IPS-NIHi7 (cell line): ENCODE data around the gene DLG2.

Experiments used
- DNase-seq: peaks from one replicate; pipeline ENCODE4 v3.0.0; 2012; ENCODE audit warnings: mixed read lengths; ENCODE audit errors: extremely low spot score

The DLG2 gene

GRCh38 chr11:84564180-84564866, 1062.8 kb downstream of the DLG2 start:
- DNase-seq = peak; percentile 31

DNA sequence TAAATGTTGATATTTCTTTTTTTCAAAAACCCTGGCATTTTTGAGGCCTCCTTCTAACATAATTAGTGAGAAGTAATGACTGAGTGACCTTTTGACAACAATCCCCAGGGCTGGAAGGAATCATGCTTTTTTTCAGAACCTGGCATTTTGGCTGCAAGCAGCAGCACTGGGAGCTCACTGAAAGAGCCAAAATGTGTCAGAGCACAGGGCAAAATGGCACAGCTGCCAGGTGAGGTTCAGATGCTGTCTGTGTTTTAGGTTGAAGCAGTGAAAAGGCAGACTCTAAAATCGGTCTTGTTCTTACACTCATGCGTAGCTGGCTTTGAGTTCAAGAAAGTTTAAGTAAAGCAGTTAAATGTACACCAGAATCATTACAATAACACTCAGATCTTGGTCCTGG, 1063.8 kb downstream of the DLG2 start:
- DNase-seq = no peak

GRCh38 chr11:84560206-84560605, 1066.9 kb downstream of the DLG2 start:
- no peak for DNase-seq

GRCh38 chr11:84558085-84558905, 1068.8 kb downstream of the DLG2 start:
- peak; percentile 52 for DNase-seq

DNA sequence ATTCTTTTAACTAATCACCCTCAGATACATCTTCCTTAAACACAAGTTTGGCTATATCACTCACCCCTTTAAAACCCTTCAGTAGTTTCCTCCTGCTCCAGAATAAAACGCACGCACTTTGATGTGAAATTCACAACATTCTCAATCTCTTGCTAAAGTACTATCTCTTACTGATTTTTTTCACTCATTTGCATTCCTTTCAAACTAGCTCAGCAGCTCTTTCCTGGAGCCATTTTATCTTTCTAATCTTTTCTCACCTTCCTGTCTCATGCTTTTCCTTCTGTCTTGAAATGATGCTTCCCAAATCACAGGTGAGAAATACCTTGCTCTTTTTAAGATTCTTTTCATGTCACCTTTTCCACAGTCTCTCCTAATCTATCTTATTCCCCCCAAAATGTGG, 1074.4 kb downstream of the DLG2 start:
- no peak for DNase-seq

GRCh38 chr11:84549217-84549616, 1077.9 kb downstream of the DLG2 start:
- no peak for DNase-seq

- DNase-seq = no peak
These were observed 1082.6 kb downstream of the DLG2 start for GRCh38 chr11:84544566-84544965.

- DNase-seq = peak; percentile 58
These were observed 1083.6 kb downstream of the DLG2 start for GRCh38 chr11:84543367-84544159.

- DNase-seq = no peak
These were observed 1085.3 kb downstream of the DLG2 start for GRCh38 chr11:84541731-84542340.

- DNase-seq = no peak
These were observed 1090.7 kb downstream of the DLG2 start for GRCh38 chr11:84536456-84536855.

DNA sequence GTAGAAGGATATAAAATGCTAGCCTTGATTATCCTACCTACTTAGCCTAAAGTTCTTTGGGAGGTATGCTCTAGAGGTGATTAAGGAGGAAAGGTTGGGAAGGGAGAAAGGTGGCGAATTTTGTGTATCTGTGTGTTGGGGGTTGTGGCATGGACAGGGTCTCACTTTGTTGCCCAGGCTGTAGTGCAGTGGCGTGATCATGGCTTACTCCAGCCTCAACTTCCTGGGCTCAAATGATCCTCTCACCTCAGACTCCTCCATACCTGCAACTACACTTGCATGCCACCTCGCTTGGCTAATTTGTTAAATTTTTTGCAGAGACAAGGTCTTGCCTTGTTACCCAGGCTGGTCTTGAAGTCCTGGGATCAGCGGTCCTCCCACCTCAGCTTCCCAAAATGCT, 1094.8 kb downstream of the DLG2 start:
- no peak for DNase-seq

DNA sequence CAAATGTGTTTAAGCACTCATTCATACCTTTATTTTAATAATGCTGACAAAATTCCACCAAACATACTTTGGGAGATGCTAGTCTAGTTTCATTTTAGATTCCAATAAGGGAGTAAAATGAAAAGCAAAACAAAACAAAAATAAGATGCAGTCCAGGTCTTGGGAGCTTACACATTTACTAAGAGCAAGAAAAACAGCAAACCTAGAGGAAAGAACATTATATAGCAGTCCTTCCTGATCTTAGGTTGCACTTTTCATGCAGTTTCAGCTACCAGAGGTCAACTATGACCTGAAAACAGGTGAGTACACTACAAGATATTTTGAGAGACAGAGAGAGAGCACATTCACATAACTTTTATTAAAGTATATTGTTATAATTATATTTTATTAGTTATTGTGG, 1100.9 kb downstream of the DLG2 start:
- no peak for DNase-seq

DNA sequence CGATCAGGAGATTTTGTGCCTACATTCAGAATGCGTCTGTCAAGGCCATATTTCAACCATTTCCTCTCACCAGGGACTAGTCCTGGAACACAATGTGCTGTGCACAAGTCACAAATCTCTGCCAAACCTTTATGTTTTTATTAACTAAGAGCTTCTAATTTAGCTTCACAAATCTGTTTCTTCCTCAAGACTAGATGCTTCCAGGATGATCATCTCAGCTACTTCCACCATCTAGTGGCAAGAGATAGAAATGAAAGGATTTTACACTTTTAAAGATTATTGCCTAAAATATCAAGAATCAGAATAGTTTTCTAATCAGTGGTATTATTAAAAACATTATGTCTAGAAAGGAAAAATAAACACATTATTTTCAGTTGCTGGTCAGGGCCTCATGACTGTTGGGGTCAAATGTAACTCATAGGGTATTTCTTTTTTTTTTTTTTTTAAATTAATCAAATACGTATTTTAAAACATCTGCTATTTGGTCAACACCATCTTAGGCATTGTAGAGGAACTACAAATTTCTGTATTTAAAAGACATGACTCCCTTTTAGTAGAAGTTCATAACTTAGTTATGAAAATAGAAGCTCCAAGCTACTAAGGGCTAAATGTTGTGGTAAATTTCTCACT, 1102.6 kb downstream of the DLG2 start:
- DNase-seq = peak; percentile 28

- DNase-seq = no peak
These were observed 1104.8 kb downstream of the DLG2 start for GRCh38 chr11:84522331-84522730.

GRCh38 chr11:84518631-84519183, 1108.4 kb downstream of the DLG2 start:
- no peak for DNase-seq

GRCh38 chr11:84514436-84514835, 1112.7 kb downstream of the DLG2 start:
- no peak for DNase-seq

GRCh38 chr11:84503503-84503902, 1123.6 kb downstream of the DLG2 start:
- no peak for DNase-seq

- DNase-seq = no peak
These were observed 1125.4 kb downstream of the DLG2 start for GRCh38 chr11:84501750-84502149.

- no peak for DNase-seq
These were observed 1129.1 kb downstream of the DLG2 start for GRCh38 chr11:84497981-84498411.

DNA sequence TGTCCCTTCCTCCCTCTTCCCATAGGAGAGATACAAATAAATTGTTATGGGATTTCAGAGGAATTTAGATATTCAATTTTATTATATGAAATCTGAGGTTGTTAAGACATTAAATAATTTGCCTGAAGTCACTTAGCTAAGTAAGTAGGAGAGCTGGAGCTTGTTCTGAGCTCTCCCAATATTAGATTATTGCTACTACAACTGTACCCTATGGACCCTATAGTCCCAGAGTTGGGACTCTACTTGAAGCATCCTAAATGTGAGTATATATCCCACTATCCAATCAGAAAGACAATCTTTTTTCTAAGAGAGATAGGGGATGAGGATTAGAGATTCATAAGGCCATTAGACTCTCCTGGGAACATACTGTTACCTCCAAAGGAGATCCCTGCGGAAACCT, 1130.0 kb downstream of the DLG2 start:
- no peak for DNase-seq

GRCh38 chr11:84496122-84496521, 1131.0 kb downstream of the DLG2 start:
- DNase-seq = no peak
